Neural cell (in vitro differentiated cells): ENCODE results near the gene FAR2. TPM values are rescaled to one million over a fixed set of nuclear protein-coding genes. Genes with fewer than 3 reads are reported as not detected.

Experiments
- H2AFZ ChIP-seq: fragments of 200-600, 300-800 bp; sonication (generic), shearing (Covaris generic); 2 replicates; pipeline ENCODE4 v1.6.0; 2014; ENCODE audit warnings: low read depth, mild to moderate bottlenecking, antibody characterized with exemption, low read length, moderate library complexity
- H3F3A ChIP-seq: fragments of 200-600 bp; shearing (Covaris generic); 2 replicates; pipeline ENCODE4 v1.6.1; 2016; ENCODE audit warnings: mild to moderate bottlenecking, moderate library complexity, mixed read lengths, antibody characterized with exemption, low read length; ENCODE audit not compliant: insufficient read depth, poor library complexity, severe bottlenecking
- H3K27ac ChIP-seq: fragments of 200-600, 300-800 bp; sonication (generic), shearing (Covaris generic); 2 replicates; pipeline ENCODE4 v1.5.1; 2014; ENCODE audit warnings: mild to moderate bottlenecking, low read length, moderate library complexity
- H3K27me3 ChIP-seq: fragments of 300-800, 200-600 bp; sonication (generic), shearing (Covaris generic); 2 replicates; pipeline ENCODE4 v1.6.0; 2014; ENCODE audit warnings: mild to moderate bottlenecking, low read depth, low read length, moderate library complexity; ENCODE audit not compliant: insufficient read depth
- H3K36me3 ChIP-seq: fragments of 300-800, 200-600 bp; sonication (generic), shearing (Covaris generic); 2 replicates; pipeline ENCODE4 v1.5.1; 2014; ENCODE audit warnings: mild to moderate bottlenecking, antibody characterized with exemption, low read length, moderate library complexity; ENCODE audit not compliant: insufficient read depth
- H3K4me2 ChIP-seq: fragments of 300-800, 200-600 bp; sonication (generic), shearing (Covaris generic); 2 replicates; pipeline ENCODE4 v1.6.0; 2014; ENCODE audit warnings: mild to moderate bottlenecking, low read length
- H3K4me3 ChIP-seq: fragments of 300-800, 200-600 bp; sonication (generic), shearing (Covaris generic); 2 replicates; pipeline ENCODE4 v1.5.1; 2014; ENCODE audit warnings: mild to moderate bottlenecking, low read length, moderate library complexity
- H3K79me2 ChIP-seq: fragments of 200-600 bp; shearing (Covaris generic); replicated peaks from 2 replicates; pipeline ENCODE4 v1.6.0; 2014; ENCODE audit warnings: mild to moderate bottlenecking, low read length, moderate library complexity; ENCODE audit not compliant: insufficient read depth
- H3K9ac ChIP-seq: fragments of 300-800, 200-600 bp; sonication (generic), shearing (Covaris generic); 2 replicates; pipeline ENCODE4 v1.6.1; 2016; ENCODE audit warnings: mild to moderate bottlenecking, low read length, mixed read lengths
- H3K9me2 ChIP-seq: fragments of 200-600 bp; shearing (Covaris generic); 2 replicates; pipeline ENCODE4 v1.6.1; 2016; ENCODE audit warnings: mild to moderate bottlenecking, low read length, mixed read lengths; ENCODE audit not compliant: insufficient read depth
- H3K9me3 ChIP-seq: fragments of 200-600, 300-800 bp; sonication (generic), shearing (Covaris generic); 2 replicates; pipeline ENCODE4 v1.6.1; 2016; ENCODE audit warnings: mild to moderate bottlenecking, mixed run types, low read length, moderate library complexity, mixed read lengths
- H4K20me1 ChIP-seq: fragments of 200-600 bp; shearing (Covaris generic); 2 replicates; pipeline ENCODE4 v1.6.1; 2016; ENCODE audit warnings: mild to moderate bottlenecking, mixed run types; ENCODE audit not compliant: insufficient read depth
- EP300 ChIP-seq: fragments of 450-650 bp; conservative IDR thresholded peaks from 2 replicates; pipeline ENCODE4 v1.6.1; 2014; ENCODE audit warnings: antibody characterized with exemption, mild to moderate bottlenecking, moderate library complexity; ENCODE audit not compliant: poor library complexity, severe bottlenecking
- EZH2 ChIP-seq: fragments of 200-600, 300-800 bp; shearing (Covaris generic), sonication (generic); IDR thresholded peaks from 2 replicates; pipeline ENCODE4 v1.6.1; 2014; ENCODE audit warnings: antibody characterized with exemption, low read length, borderline replicate concordance, mild to moderate bottlenecking; ENCODE audit not compliant: insufficient read depth, poor library complexity, severe bottlenecking
- MXI1 ChIP-seq: fragments of 450-650 bp; conservative IDR thresholded peaks from 2 replicates; pipeline ENCODE4 v1.6.1; 2014; ENCODE audit warnings: antibody characterized with exemption, mild to moderate bottlenecking; ENCODE audit not compliant: poor library complexity, severe bottlenecking
- POLR2AphosphoS5 ChIP-seq: IDR thresholded peaks from 2 replicates; pipeline ENCODE4 v1.6.1; 2012
- RAD21 ChIP-seq: fragments of 450-650 bp; conservative IDR thresholded peaks from 2 replicates; pipeline ENCODE4 v1.6.1; 2014; ENCODE audit warnings: antibody characterized with exemption, mild to moderate bottlenecking, moderate library complexity
- SMC3 ChIP-seq: fragments of 450-650 bp; conservative IDR thresholded peaks from 2 replicates; pipeline ENCODE4 v1.6.1; 2014; ENCODE audit warnings: antibody characterized with exemption, mild to moderate bottlenecking, moderate library complexity; ENCODE audit not compliant: poor library complexity
- TAF1 ChIP-seq: IDR thresholded peaks from 2 replicates; pipeline ENCODE4 v1.6.1; 2012; ENCODE audit warnings: low read depth
- polyA plus RNA-seq: library from polyadenylated mRNA; depleted of rRNA; stranded (reverse); fragments of >200 nt; gene quantifications from 2 replicates; pipeline ENCODE4 v1.2.3, GENCODE V29; 2014
- TF ChIP-seq, protein P1 (sequence below): fragments of 450-650 bp; IDR thresholded peaks from 2 replicates; pipeline ENCODE4 v1.5.1; 2014; ENCODE audit warnings: antibody characterized with exemption, mild to moderate bottlenecking, moderate library complexity; ENCODE audit not compliant: poor library complexity, severe bottlenecking
- TF ChIP-seq, protein P2 (sequence below): IDR thresholded peaks from 2 replicates; pipeline ENCODE4 v1.6.1; 2012; ENCODE audit warnings: borderline replicate concordance

The FAR2 gene
- polyA plus RNA-seq, 1 donor from 2014 or later = 0.99 TPM

DNA sequence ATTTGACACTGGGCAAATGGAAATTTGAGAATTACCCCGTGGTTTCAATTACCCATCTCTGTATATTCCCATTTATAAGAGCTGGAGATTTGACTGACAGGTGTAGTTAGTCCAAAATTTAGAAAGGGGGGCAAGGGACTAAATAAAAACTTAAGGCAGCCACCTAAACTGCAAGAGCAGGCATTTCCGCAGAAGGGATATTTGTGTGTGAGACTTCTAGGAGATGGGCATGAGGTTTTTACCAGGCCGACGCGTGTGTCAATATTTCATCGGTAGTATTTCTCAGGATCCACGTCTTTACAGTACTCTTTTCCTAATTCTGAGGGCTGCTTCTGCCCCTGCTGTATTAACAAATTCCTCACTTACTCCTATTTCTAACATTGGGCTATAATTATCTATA lies 1.4 kb downstream of the FAR2 start:
- Histone ChIP-seq H3K36me3 (no peaks in the 10 kb centered on the region), H3K79me2 (no peaks in the 10 kb centered on the region), H3K9me3 (no peaks in the 10 kb centered on the region), H3F3A (no peaks in the 10 kb centered on the region), H3K4me2 (no peak overlapping the region), H3K9me2 (no peaks in the 10 kb centered on the region), H3K27ac (no peak overlapping the region), H3K4me3 (no peak overlapping the region), H3K9ac (no peak overlapping the region), H4K20me1 (no peaks in the 10 kb centered on the region), H3K27me3 (peaks cover 26% of the 10 kb centered on the region), H2AFZ (no peak overlapping the region)
- TF ChIP-seq, protein P1, sequence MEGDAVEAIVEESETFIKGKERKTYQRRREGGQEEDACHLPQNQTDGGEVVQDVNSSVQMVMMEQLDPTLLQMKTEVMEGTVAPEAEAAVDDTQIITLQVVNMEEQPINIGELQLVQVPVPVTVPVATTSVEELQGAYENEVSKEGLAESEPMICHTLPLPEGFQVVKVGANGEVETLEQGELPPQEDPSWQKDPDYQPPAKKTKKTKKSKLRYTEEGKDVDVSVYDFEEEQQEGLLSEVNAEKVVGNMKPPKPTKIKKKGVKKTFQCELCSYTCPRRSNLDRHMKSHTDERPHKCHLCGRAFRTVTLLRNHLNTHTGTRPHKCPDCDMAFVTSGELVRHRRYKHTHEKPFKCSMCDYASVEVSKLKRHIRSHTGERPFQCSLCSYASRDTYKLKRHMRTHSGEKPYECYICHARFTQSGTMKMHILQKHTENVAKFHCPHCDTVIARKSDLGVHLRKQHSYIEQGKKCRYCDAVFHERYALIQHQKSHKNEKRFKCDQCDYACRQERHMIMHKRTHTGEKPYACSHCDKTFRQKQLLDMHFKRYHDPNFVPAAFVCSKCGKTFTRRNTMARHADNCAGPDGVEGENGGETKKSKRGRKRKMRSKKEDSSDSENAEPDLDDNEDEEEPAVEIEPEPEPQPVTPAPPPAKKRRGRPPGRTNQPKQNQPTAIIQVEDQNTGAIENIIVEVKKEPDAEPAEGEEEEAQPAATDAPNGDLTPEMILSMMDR = no peak
- no peak for TF ChIP-seq SMC3
- no peak for TF ChIP-seq TAF1
- no peak for TF ChIP-seq RAD21
- no peak for TF ChIP-seq EP300
- TF ChIP-seq, protein P2, sequence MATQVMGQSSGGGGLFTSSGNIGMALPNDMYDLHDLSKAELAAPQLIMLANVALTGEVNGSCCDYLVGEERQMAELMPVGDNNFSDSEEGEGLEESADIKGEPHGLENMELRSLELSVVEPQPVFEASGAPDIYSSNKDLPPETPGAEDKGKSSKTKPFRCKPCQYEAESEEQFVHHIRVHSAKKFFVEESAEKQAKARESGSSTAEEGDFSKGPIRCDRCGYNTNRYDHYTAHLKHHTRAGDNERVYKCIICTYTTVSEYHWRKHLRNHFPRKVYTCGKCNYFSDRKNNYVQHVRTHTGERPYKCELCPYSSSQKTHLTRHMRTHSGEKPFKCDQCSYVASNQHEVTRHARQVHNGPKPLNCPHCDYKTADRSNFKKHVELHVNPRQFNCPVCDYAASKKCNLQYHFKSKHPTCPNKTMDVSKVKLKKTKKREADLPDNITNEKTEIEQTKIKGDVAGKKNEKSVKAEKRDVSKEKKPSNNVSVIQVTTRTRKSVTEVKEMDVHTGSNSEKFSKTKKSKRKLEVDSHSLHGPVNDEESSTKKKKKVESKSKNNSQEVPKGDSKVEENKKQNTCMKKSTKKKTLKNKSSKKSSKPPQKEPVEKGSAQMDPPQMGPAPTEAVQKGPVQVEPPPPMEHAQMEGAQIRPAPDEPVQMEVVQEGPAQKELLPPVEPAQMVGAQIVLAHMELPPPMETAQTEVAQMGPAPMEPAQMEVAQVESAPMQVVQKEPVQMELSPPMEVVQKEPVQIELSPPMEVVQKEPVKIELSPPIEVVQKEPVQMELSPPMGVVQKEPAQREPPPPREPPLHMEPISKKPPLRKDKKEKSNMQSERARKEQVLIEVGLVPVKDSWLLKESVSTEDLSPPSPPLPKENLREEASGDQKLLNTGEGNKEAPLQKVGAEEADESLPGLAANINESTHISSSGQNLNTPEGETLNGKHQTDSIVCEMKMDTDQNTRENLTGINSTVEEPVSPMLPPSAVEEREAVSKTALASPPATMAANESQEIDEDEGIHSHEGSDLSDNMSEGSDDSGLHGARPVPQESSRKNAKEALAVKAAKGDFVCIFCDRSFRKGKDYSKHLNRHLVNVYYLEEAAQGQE = no peak
- TF ChIP-seq EZH2 = no peak
- no peak for TF ChIP-seq POLR2AphosphoS5
- TF ChIP-seq MXI1 = no peak

DNA sequence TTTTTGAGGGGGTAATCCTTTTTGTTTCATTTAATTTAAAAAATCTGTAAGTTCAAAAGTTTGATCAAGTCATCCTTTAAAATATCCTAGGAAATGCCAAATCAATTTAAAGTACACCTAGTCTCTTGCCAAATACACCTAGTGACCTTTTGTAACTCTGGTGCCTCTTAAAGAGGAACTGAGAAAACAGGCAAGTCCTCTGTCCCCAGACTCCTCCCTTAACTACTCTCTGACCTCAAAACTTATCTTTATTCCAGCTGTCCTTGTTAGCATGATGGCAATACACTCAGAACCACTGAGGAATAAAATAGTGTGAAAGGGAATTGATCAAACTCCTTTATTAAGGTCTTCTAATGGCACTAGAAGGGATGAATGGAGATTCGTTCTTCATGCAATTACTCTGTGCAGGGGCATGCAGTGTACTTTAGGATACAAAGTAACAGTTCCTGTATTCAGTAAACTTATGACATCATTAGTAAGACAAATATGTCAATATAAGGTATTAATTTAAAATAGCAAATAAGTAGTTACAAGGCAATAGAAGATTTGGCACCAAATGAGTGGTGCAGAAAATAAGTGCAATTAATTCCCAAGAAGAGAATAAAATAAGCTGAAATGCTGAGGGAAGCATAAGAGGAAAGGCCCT lies 3.3 kb downstream of the FAR2 start:
- Histone ChIP-seq H3K4me3 (no peak overlapping the region), H3K36me3 (no peaks in the 10 kb centered on the region), H3K9me3 (no peaks in the 10 kb centered on the region), H3K27me3 (peaks cover 26% of the 10 kb centered on the region), H3K9ac (no peak overlapping the region), H2AFZ (no peak overlapping the region), H3K4me2 (no peak overlapping the region), H3K79me2 (no peaks in the 10 kb centered on the region), H3K27ac (no peak overlapping the region), H4K20me1 (no peaks in the 10 kb centered on the region), H3K9me2 (no peaks in the 10 kb centered on the region), H3F3A (no peaks in the 10 kb centered on the region)
- no peak for TF ChIP-seq RAD21
- no peak for TF ChIP-seq EP300
- TF ChIP-seq SMC3 = no peak
- TF ChIP-seq TAF1 = no peak
- TF ChIP-seq, protein P2 = no peak
